K562 (cell line): ENCODE results near the gene PTPN18. TPM values are rescaled to one million over a fixed set of nuclear protein-coding genes. Genes with fewer than 3 reads are reported as not detected.

Experiments
- ATF1 ChIP-seq, 2 experiments: fragments of 450-650 bp in 1 of 2; IDR thresholded peaks; 2 replicates each; pipeline ENCODE4 v1.6.1; 2016; ENCODE audit warnings: missing compliant biosample characterization in 1 of 2, missing genetic modification characterization in 1 of 2
- CREM ChIP-seq: IDR thresholded peaks from 2 replicates; pipeline ENCODE4 v1.6.1; 2014; ENCODE audit warnings: antibody characterized with exemption, low read depth
- FIP1L1 ChIP-seq: fragments of 200-400 bp; formaldehyde crosslinking; IDR thresholded peaks from 2 replicates; pipeline ENCODE4 v1.6.1; 2018; ENCODE audit warnings: mild to moderate bottlenecking, low read depth, low read length; ENCODE audit not compliant: poor library complexity, severe bottlenecking
- FOXK2 ChIP-seq, 2 experiments: fragments of 450-650 bp; IDR thresholded peaks in 1 of 2; conservative IDR thresholded peaks in 1 of 2; 2 replicates each; pipeline ENCODE4 v1.6.1; 2016; ENCODE audit warnings: low read depth in 2 of 2, mild to moderate bottlenecking in 1 of 2
- HDAC3 ChIP-seq: fragments of 450-650 bp; IDR thresholded peaks from 2 replicates; pipeline ENCODE4 v1.6.1; 2018; ENCODE audit warnings: borderline replicate concordance, mild to moderate bottlenecking, moderate library complexity; ENCODE audit not compliant: partially characterized antibody
- HNRNPK ChIP-seq: fragments of 200-400 bp; formaldehyde crosslinking; IDR thresholded peaks from one replicate; pipeline ENCODE4 v1.6.1; 2018; ENCODE audit warnings: mild to moderate bottlenecking, low read depth, low read length; ENCODE audit not compliant: poor library complexity, severe bottlenecking
- L3MBTL2 ChIP-seq: fragments of 450-650 bp; IDR thresholded peaks from 2 replicates; pipeline ENCODE4 v1.6.1; 2016; ENCODE audit warnings: mild to moderate bottlenecking, moderate library complexity
- NR2F6 ChIP-seq: fragments of 450-650 bp; formaldehyde crosslinking; IDR thresholded peaks from 2 replicates; pipeline ENCODE4 v1.4.0; 2020; ENCODE audit warnings: mild to moderate bottlenecking
- PYGO2 ChIP-seq: fragments of 450-650 bp; IDR thresholded peaks from 2 replicates; pipeline ENCODE4 v1.6.1; 2016; ENCODE audit warnings: mild to moderate bottlenecking, missing genetic modification characterization, moderate library complexity, missing compliant biosample characterization
- SIN3A ChIP-seq, 2 experiments: fragments of 150-350 bp in 1 of 2; IDR thresholded peaks; 2 replicates each; pipeline ENCODE4 v1.6.1; 2011 to 2016; ENCODE audit warnings: borderline replicate concordance in 2 of 2, low read depth in 2 of 2, low read length in 2 of 2, mild to moderate bottlenecking in 2 of 2, moderate library complexity in 2 of 2; ENCODE audit not compliant: control insufficient read depth in 1 of 2
- ZNF143 ChIP-seq: sonication (generic); formaldehyde crosslinking; IDR thresholded peaks from 2 replicates; pipeline ENCODE4 v1.9.0; 2022; ENCODE audit warnings: mild to moderate bottlenecking, missing genetic modification reagents
- ZNF695 ChIP-seq: fragments of 450-650 bp; formaldehyde crosslinking; IDR thresholded peaks from 2 replicates; pipeline ENCODE4 v1.4.0; 2020; ENCODE audit warnings: mild to moderate bottlenecking, moderate library complexity
- polyA plus RNA-seq, 8 experiments: library from polyadenylated mRNA; depleted of rRNA in 4 of 8; stranded (reverse) in 5 of 8; unstranded in 3 of 8; fragments of >200 nt; fragmentation: Nextera tagmentation in 2 of 8; fragmentation: Illumina TruSeq in 1 of 8; extraction: Ambion mirVana in 2 of 8; extraction: Trizol in 1 of 8; gene quantifications; 2 replicates each; pipeline versions ENCODE4 v1.2.1 to v1.2.3, GENCODE V29; 2011 to 2014; ENCODE audit warnings: inconsistent platforms in 1 of 8, missing spikeins in 1 of 8
- total RNA-seq, 7 experiments: library from RNA; depleted of rRNA in 6 of 7; stranded (reverse); fragments of >200 nt in 6 of 7; fragmentation: Illumina TruSeq in 2 of 7; extraction: Trizol in 2 of 7; gene quantifications; 2 replicates each; pipeline versions ENCODE4 v1.2.1 to v1.2.3, GENCODE V29; 2011 to 2021; ENCODE audit warnings: low replicate concordance in 1 of 7
- TF ChIP-seq, protein P1 (sequence below): fragments of 200-800 bp; sonication (Bioruptor generic); IDR thresholded peaks from 2 replicates; pipeline ENCODE4 v1.6.1; 2017; ENCODE audit warnings: missing genetic modification characterization, missing compliant biosample characterization
- TF ChIP-seq, protein P2 (sequence below): IDR thresholded peaks from 2 replicates; pipeline ENCODE4 v1.6.1; 2011; ENCODE audit warnings: borderline replicate concordance, low read depth, mild to moderate bottlenecking, moderate library complexity, low read length; ENCODE audit not compliant: insufficient read depth, poor library complexity, severe bottlenecking
- TF ChIP-seq, protein P3 (sequence below), 2 experiments: fragments of 150-350 bp in 1 of 2; IDR thresholded peaks; 2 replicates each; pipeline ENCODE4 v1.6.1; 2012 to 2016; ENCODE audit warnings: low read depth in 2 of 2, low read length in 2 of 2, mild to moderate bottlenecking in 1 of 2, moderate library complexity in 1 of 2

The PTPN18 gene
- total and polyA plus RNA-seq, 9 of the 15 experiments (the other 6 are each of a cell fraction or from before 2014, with no cell fraction given), result 11.6 to 90.7 (median 49.6) TPM

DNA sequence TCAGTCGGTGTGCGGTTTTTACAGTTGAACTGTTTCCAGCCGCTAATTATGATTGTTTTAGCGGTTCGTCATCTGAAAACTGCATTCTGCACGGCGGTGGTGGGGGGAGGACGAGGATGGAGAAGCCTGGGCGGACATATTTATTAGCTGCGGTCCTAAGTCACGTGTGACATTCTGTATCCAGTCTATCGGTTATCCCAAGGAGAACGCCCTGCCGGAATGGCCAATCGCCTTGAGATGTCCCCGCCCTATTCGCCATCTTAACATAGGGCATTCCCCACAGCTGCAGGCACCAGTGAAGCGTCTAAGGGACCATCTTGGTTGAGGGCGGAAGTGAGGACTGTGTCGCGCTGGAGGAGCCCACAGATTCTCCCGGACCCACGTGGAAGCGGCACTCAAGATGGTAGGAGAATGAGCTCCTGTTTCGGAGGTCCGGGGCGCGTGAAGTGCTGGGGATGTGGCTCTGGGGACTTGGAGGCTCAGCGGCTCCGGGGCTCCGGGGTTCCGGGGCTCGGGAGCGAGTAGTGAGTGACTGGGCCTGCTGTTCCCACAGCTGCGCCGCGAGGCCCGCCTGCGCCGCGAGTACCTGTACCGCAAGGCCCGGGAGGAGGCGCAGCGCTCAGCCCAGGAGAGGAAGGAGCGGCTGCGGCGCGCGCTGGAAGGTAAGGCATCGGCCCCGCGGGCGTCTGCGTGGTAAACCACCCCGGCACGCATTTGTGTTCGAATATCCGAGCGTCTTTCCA, 13.2 kb upstream of the PTPN18 start, which contains the start of gene IMP4 (continued):
- TF ChIP-seq ATF1 (CRISPR knock-in tag; IDR thresholded peaks at IDR 0.05) (no peak), ATF1 (tag; IDR thresholded peaks at IDR 0.05) (peak; percentile 83), PYGO2 (no peak), L3MBTL2 (peak; percentile 81), FIP1L1 (no peak), HNRNPK (no peak), FOXK2 (conservative IDR thresholded peaks at IDR 0.05 in 1 of 2, IDR thresholded peaks at IDR 0.05 in 1 of 2; ENCODE audit: low read depth in 2 of 2) (peak; percentile 69 to 71), SIN3A (IDR thresholded peaks at IDR 0.05; ENCODE audit: borderline replicate concordance in 2 of 2, control insufficient read depth in 1 of 2, low read depth in 2 of 2, low read length in 2 of 2) (peak; percentile 79 to 98; a peak in 3 of 4 replicates), ZNF695 (CRISPR knock-in tag) (no peak), ZNF143 (CRISPR knock-in tag) (no peak), CREM (peak; percentile 91), NR2F6 (CRISPR knock-in tag) (no peak), HDAC3 (peak; percentile 45)
- TF ChIP-seq, protein P1, sequence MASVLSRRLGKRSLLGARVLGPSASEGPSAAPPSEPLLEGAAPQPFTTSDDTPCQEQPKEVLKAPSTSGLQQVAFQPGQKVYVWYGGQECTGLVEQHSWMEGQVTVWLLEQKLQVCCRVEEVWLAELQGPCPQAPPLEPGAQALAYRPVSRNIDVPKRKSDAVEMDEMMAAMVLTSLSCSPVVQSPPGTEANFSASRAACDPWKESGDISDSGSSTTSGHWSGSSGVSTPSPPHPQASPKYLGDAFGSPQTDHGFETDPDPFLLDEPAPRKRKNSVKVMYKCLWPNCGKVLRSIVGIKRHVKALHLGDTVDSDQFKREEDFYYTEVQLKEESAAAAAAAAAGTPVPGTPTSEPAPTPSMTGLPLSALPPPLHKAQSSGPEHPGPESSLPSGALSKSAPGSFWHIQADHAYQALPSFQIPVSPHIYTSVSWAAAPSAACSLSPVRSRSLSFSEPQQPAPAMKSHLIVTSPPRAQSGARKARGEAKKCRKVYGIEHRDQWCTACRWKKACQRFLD, result 0 out of 2 replicates have a peak, but pooled peaks have one; percentile 71
- TF ChIP-seq, protein P2, sequence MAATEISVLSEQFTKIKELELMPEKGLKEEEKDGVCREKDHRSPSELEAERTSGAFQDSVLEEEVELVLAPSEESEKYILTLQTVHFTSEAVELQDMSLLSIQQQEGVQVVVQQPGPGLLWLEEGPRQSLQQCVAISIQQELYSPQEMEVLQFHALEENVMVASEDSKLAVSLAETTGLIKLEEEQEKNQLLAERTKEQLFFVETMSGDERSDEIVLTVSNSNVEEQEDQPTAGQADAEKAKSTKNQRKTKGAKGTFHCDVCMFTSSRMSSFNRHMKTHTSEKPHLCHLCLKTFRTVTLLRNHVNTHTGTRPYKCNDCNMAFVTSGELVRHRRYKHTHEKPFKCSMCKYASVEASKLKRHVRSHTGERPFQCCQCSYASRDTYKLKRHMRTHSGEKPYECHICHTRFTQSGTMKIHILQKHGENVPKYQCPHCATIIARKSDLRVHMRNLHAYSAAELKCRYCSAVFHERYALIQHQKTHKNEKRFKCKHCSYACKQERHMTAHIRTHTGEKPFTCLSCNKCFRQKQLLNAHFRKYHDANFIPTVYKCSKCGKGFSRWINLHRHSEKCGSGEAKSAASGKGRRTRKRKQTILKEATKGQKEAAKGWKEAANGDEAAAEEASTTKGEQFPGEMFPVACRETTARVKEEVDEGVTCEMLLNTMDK, result peak; percentile 61
- TF ChIP-seq, protein P3, sequence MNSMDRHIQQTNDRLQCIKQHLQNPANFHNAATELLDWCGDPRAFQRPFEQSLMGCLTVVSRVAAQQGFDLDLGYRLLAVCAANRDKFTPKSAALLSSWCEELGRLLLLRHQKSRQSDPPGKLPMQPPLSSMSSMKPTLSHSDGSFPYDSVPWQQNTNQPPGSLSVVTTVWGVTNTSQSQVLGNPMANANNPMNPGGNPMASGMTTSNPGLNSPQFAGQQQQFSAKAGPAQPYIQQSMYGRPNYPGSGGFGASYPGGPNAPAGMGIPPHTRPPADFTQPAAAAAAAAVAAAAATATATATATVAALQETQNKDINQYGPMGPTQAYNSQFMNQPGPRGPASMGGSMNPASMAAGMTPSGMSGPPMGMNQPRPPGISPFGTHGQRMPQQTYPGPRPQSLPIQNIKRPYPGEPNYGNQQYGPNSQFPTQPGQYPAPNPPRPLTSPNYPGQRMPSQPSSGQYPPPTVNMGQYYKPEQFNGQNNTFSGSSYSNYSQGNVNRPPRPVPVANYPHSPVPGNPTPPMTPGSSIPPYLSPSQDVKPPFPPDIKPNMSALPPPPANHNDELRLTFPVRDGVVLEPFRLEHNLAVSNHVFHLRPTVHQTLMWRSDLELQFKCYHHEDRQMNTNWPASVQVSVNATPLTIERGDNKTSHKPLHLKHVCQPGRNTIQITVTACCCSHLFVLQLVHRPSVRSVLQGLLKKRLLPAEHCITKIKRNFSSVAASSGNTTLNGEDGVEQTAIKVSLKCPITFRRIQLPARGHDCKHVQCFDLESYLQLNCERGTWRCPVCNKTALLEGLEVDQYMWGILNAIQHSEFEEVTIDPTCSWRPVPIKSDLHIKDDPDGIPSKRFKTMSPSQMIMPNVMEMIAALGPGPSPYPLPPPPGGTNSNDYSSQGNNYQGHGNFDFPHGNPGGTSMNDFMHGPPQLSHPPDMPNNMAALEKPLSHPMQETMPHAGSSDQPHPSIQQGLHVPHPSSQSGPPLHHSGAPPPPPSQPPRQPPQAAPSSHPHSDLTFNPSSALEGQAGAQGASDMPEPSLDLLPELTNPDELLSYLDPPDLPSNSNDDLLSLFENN (IDR thresholded peaks at IDR 0.05; ENCODE audit: low read depth in 2 of 2, low read length in 2 of 2), result peak in 1 of 2 experiments; percentile 85; a peak in 2 of 4 replicates
